Measurements from ENCODE around the gene TXNDC12. TPM values are rescaled to one million over a fixed set of nuclear protein-coding genes. Genes with fewer than 3 reads are reported as not detected.
"Not testable (repeated sequence)": the region's sequence is repeated elsewhere in the genome, so short reads cannot be mapped to it uniquely, and the experiment has no call there.

Gene TXNDC12
- total and polyA plus RNA-seq, 4 donors = 22.4 to 59.8 (median 52.9) TPM

DNA sequence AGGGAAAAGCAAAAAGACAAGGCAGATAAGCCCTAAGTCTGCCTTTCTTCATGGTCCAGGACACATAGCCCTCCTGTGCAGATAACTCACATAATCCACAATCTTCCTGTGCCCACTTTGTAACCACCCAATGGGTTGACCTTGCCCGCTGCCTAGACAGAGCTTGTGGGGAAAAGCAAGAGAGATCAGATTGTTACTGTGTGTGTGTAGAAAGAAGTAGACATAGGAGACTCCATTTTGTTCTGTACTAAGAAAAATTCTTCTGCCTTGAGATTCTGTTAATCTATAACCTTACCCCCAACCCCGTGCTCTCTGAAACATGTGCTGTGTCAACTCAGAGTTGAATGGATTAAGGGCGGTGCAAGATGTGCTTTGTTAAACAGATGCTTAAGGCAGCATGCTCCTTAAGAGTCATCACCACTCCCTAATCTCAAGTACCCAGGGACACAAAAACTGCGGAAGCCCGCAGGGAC, 48.9 kb downstream of the TXNDC12 start:
- no CpG with 5 or more reads among the region's 5 CpGs for WGBS (ENCODE audit: insufficient coverage)
- H3K27ac ChIP-seq (ENCODE audit: low read depth, low read length); DNase-seq (ENCODE audit: low read depth in 4 of 6, low spot score in 6 of 6); H3K27me3 ChIP-seq (ENCODE audit: control insufficient read depth, insufficient read depth, low read length); H3K4me1 ChIP-seq (ENCODE audit: control insufficient read depth, insufficient read depth, low read length); H3K4me3 ChIP-seq (ENCODE audit: low read depth, low read length); H3K9me3 ChIP-seq (ENCODE audit: control insufficient read depth, insufficient read depth, low read length); H3K36me3 ChIP-seq (ENCODE audit: control insufficient read depth, insufficient read depth, low read length): not testable (repeated sequence)

DNA sequence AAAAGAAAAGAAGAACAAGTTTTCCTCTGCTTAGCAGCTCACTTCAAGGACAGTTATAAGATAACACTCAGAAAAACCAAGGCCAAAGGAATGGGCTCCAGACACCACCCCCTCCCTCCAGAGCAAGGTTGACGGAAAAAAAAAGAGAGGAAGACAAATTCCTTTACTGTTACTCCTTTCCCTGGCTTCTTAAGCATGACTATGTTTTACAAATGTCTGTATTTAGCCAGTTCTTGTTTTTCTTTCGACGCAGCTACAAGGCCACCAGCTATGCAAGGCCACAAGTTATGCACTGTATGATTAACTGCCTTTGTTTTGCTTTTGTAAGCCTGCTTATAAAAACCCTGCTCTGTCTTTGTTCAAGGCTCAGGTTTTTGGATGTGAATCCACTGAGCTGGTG, 49.4 kb downstream of the TXNDC12 start:
- H3K4me3 ChIP-seq (ENCODE audit: low read depth, low read length); DNase-seq (ENCODE audit: low read depth in 4 of 6, low spot score in 6 of 6); H3K27ac ChIP-seq (ENCODE audit: low read depth, low read length); H3K27me3 ChIP-seq (ENCODE audit: control insufficient read depth, insufficient read depth, low read length); H3K9me3 ChIP-seq (ENCODE audit: control insufficient read depth, insufficient read depth, low read length); H3K4me1 ChIP-seq (ENCODE audit: control insufficient read depth, insufficient read depth, low read length); H3K36me3 ChIP-seq (ENCODE audit: control insufficient read depth, insufficient read depth, low read length): not testable (repeated sequence)
- WGBS (ENCODE audit: insufficient coverage) = no CpG with 5 or more reads among the region's 3 CpGs

DNA sequence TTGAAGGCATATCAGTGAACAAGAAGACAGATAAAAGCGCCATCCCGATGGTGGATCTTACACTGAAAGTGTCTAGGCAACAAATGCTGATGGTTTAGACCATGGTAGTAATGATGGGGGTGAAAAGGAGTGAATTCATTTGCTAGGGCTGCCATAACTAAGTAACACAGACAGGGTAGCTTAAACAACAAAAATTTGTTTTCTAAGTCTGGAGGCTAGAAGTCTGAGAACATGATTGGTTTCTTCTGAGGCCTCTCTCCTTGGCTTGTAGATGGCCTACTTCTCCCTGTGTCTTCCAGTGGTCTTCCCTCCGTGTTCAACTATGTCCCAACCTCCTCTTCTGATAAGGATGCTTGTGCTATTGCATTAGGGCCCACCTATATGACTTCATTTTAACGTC, 51.1 kb downstream of the TXNDC12 start:
- Histone ChIP-seq H3K36me3 (ENCODE audit: control insufficient read depth, insufficient read depth, low read length) (no peaks in the 10 kb centered on the region), H3K4me3 (ENCODE audit: low read depth, low read length) (no peak overlapping the region), H3K27me3 (ENCODE audit: control insufficient read depth, insufficient read depth, low read length) (peaks cover 4% of the 10 kb centered on the region), H3K9me3 (ENCODE audit: control insufficient read depth, insufficient read depth, low read length) (no peaks in the 10 kb centered on the region), H3K27ac (ENCODE audit: low read depth, low read length) (no peak overlapping the region), H3K4me1 (ENCODE audit: control insufficient read depth, insufficient read depth, low read length) (no peaks in the 10 kb centered on the region)
- DNase-seq (ENCODE audit: low read depth in 4 of 6, low spot score in 6 of 6) = no peak
- 67% methylated on average over 1 of the region's 4 CpGs for WGBS (ENCODE audit: insufficient coverage)

DNA sequence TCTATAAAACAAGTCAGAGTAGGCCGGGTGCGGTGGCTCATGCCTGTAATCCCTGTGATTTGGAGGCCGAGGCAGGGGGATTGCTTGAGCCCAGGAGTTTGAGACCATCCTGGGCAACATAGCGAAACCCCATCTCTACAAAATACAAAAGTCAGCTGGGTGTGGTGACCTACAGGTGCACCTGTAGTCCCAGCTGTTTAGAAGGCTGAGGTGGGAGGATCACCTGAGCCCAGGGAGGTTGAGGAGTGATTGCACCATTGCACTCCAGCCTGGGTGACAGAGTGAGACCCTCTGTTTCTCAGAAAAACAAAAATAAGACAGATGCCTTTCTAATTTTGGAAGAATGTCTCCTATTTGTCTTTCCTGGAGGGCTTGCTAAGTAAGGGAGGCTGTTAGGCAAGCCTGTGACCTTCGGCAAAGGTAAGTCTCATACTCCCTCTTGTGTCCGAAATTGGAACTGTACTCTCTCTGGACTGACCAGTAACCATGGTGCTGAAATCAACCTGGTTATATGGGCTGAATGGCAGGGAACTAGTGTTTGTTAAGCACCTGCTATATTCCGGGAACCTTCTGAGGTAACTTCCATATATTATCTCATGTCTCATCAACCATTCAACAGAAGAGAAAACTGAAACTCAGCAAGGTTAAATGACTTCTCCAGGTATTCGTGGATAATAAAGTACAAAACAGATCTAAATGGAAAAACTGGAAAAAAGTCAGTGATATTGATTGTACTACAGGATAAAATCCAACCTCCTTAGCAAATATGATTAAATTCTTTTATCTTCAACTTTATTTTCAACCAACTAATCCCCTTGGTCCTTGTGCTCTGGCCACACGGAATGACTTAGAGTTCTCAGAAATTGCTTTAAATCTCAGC, 52.7 kb downstream of the TXNDC12 start:
- Histone ChIP-seq H3K4me1 (ENCODE audit: control insufficient read depth, insufficient read depth, low read length) (no peaks in the 10 kb centered on the region), H3K27ac (ENCODE audit: low read depth, low read length) (no peak overlapping the region), H3K9me3 (ENCODE audit: control insufficient read depth, insufficient read depth, low read length) (no peaks in the 10 kb centered on the region), H3K36me3 (ENCODE audit: control insufficient read depth, insufficient read depth, low read length) (no peaks in the 10 kb centered on the region), H3K4me3 (ENCODE audit: low read depth, low read length) (no peak overlapping the region), H3K27me3 (ENCODE audit: control insufficient read depth, insufficient read depth, low read length) (peaks cover 4% of the 10 kb centered on the region)
- 89% methylated on average over 3 of the region's 9 CpGs for WGBS (ENCODE audit: insufficient coverage)
- DNase-seq (ENCODE audit: low read depth in 4 of 6, low spot score in 6 of 6) = peak; percentile 73 to 96 (median 80)

DNA sequence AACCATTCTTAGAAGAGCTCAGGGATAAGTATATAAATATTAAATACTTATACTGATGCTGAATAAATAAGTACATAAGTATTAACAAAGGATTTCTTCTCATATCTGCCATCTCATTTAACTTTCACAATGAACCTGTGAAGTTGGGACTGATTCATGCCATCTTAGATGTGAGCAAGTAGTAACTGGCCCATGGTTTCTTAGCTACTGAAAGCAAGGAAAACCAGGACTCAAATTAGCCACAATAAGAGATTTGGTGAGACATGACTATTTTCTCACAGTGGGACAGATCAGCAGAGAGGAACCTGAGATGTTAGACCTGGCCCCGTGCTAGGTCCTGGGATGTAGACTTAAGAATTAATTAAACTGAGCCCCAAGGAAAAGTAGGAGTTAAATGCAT, 56.3 kb downstream of the TXNDC12 start:
- Histone ChIP-seq H3K27ac (ENCODE audit: low read depth, low read length) (no peak overlapping the region), H3K27me3 (ENCODE audit: control insufficient read depth, insufficient read depth, low read length) (no peaks in the 10 kb centered on the region), H3K36me3 (ENCODE audit: control insufficient read depth, insufficient read depth, low read length) (no peaks in the 10 kb centered on the region), H3K4me1 (ENCODE audit: control insufficient read depth, insufficient read depth, low read length) (no peaks in the 10 kb centered on the region), H3K9me3 (ENCODE audit: control insufficient read depth, insufficient read depth, low read length) (no peaks in the 10 kb centered on the region), H3K4me3 (ENCODE audit: low read depth, low read length) (no peak overlapping the region)
- DNase-seq (ENCODE audit: low read depth in 4 of 6, low spot score in 6 of 6) = no peak
- 100% methylated on average over 1 of the region's 1 CpG for WGBS (ENCODE audit: insufficient coverage)

DNA sequence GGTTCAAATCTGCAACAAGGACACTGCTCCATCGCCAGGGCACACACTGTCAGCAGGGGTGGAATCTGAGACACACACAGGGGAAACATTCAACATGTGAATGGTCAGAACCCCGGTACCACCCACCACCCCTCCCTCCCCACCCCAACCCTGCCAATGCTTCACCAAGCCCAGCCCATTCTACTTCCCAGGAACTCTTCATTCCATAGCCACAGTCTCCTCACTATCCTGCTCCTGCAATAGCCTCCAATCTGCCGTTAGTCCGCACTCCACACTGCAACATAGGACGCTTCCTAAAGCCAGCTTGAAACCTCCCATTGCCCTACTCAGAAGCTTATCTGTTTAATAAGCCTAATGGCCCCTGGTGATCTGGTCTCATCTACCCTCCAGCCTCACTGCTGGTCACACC, 57.0 kb downstream of the TXNDC12 start:
- no peak for DNase-seq (ENCODE audit: low read depth in 4 of 6, low spot score in 6 of 6)
- 29% methylated on average over 5 of the region's 5 CpGs for WGBS (ENCODE audit: insufficient coverage)

DNA sequence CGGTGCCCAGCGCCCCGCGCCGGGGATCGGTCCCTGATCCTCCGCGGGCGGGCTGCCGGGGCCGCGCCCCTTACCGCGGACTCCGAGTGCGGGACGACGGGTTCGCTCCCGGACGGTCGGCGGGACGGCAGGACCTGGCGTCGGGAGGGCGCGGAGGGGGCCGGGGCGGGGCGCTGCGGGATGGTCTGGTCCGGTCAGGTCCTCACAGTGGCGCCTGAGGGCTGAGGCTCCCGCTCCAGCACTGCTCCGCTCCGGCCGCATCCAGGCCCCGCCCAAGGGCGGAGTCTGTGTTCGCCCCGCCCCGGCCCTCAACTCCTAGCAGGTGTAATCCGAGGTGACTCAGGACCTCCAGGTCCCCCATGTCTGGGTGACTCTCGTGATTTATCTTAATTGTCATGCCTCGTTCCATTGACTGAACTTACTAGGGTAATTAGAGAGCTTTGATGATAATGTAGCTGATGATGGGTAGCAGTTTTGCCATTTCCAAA, 64.5 kb downstream of the TXNDC12 start, which contains the start of gene RAB3B:
Gene RAB3B, minus strand, starts transcription at position 223 of the 488 bp plus-strand sequence. CDS start 13,583 bp downstream, outside the sequence.
- peaks cover 27% of the 10 kb centered on the region for H3K27me3 ChIP-seq (ENCODE audit: control insufficient read depth, insufficient read depth, low read length)
- peak within 1 kb of the TSS; percentile 9 for H3K4me3 ChIP-seq (ENCODE audit: low read depth, low read length)
- DNase-seq (ENCODE audit: low read depth in 4 of 6, low spot score in 6 of 6) = peak in 5 of 6 donors; percentile 22 to 88 (median 38)
- H3K36me3 ChIP-seq (ENCODE audit: control insufficient read depth, insufficient read depth, low read length) = no peaks in the 10 kb centered on the region
- no peak within 1 kb of the TSS for H3K27ac ChIP-seq (ENCODE audit: low read depth, low read length)
- peaks cover 5% of the 10 kb centered on the region for H3K4me1 ChIP-seq (ENCODE audit: control insufficient read depth, insufficient read depth, low read length)
- under 1% methylated on average over 46 of the region's 46 CpGs for WGBS (ENCODE audit: insufficient coverage)
- H3K9me3 ChIP-seq (ENCODE audit: control insufficient read depth, insufficient read depth, low read length) = no peaks in the 10 kb centered on the region

More for the DNA sequence above, 57.0 kb downstream of the TXNDC12 start:
- Histone ChIP-seq H3K36me3 (ENCODE audit: control insufficient read depth, insufficient read depth, low read length) (no peaks in the 10 kb centered on the region), H3K9me3 (ENCODE audit: control insufficient read depth, insufficient read depth, low read length) (no peaks in the 10 kb centered on the region), H3K27ac (ENCODE audit: low read depth, low read length) (no peak overlapping the region), H3K4me1 (ENCODE audit: control insufficient read depth, insufficient read depth, low read length) (no peaks in the 10 kb centered on the region), H3K27me3 (ENCODE audit: control insufficient read depth, insufficient read depth, low read length) (peaks cover 4% of the 10 kb centered on the region), H3K4me3 (ENCODE audit: low read depth, low read length) (no peak overlapping the region)

DNA sequence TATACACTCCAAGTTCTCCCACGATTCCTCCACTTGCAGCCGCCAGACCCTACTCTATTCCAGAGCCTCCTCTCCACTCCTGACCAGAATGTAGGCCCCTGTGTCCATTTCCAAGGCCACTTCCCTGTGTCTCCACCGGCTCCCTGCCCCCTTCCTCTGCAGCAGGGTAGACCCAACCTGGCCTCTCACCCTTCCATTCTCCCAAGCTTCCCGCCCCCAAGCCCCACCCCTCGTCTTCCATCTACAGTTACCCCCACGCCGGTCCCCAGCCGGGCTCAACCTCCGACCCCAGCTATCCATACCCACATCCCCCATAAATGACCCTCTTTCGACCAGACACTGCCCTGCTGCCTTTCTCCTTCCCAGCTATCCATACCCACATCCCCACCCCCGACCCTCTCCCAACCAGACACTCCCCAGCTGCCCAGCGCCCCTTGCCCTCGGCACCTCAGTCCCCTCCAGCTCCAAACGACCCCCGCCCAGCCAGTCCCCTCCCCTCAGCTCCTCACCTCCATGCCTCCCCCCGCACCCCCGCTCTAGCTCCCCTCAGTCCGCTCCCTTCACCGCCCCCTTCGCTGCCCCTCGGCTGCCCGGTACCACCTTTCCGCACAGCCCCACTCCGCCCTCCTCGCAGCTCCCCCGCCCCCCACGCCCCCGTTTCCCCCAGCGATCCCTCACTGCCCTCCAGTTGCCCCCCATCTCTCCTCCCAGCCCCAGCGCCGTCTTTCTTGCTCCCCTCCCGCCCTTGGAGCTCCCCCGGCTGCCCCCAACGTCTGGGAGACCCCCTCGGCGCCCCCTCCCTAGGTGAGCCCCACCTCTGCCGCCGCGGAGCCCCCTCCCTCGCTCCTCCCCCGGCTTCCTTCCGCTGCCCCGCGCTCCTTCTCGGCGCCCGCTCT, 65.2 kb downstream of the TXNDC12 start:
- Histone ChIP-seq H3K27me3 (ENCODE audit: control insufficient read depth, insufficient read depth, low read length) (peaks cover 27% of the 10 kb centered on the region), H3K4me3 (ENCODE audit: low read depth, low read length) (peak overlapping the region; percentile 9), H3K36me3 (ENCODE audit: control insufficient read depth, insufficient read depth, low read length) (no peaks in the 10 kb centered on the region), H3K9me3 (ENCODE audit: control insufficient read depth, insufficient read depth, low read length) (no peaks in the 10 kb centered on the region), H3K27ac (ENCODE audit: low read depth, low read length) (no peak overlapping the region), H3K4me1 (ENCODE audit: control insufficient read depth, insufficient read depth, low read length) (peaks cover 5% of the 10 kb centered on the region)
- 5% methylated on average over 27 of the region's 47 CpGs for WGBS (ENCODE audit: insufficient coverage)
- no peak for DNase-seq (ENCODE audit: low read depth in 4 of 6, low spot score in 6 of 6)

DNA sequence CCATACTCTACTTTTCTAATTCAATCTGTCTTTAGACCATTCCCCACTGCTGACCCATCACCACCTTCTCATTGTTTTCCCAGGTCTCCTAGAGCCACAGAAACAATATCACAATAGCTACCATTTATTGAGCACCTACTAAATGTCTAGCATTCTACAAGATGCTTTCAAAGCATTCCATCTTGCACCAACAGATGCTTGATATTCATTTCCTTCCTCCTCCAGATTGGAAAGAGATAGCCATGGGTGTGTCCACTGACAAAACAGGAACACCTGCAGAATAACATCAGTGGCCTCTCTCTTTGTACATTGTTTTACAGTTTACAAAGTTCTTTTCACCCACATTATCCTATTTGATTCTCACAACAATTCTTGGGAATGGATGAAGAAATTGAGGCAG, 66.7 kb downstream of the TXNDC12 start:
- Histone ChIP-seq H3K9me3 (ENCODE audit: control insufficient read depth, insufficient read depth, low read length) (no peaks in the 10 kb centered on the region), H3K27ac (ENCODE audit: low read depth, low read length) (no peak overlapping the region), H3K4me3 (ENCODE audit: low read depth, low read length) (no peak overlapping the region), H3K27me3 (ENCODE audit: control insufficient read depth, insufficient read depth, low read length) (peaks cover 25% of the 10 kb centered on the region), H3K36me3 (ENCODE audit: control insufficient read depth, insufficient read depth, low read length) (no peaks in the 10 kb centered on the region), H3K4me1 (ENCODE audit: control insufficient read depth, insufficient read depth, low read length) (peaks cover 5% of the 10 kb centered on the region)
- no peak for DNase-seq (ENCODE audit: low read depth in 4 of 6, low spot score in 6 of 6)

All from spinal cord (tissue), 10 donors.